GM21367 (cell line): ENCODE data around the gene FRMD5.

Experiments used
- ATAC-seq: cut with Tn5 transposase; IDR thresholded peaks from one replicate; pipeline ENCODE4 v1.9.1; 2021; ENCODE audit not compliant: unreplicated experiment

Gene FRMD5

GRCh38 chr15:43901495-43901894 lies 293.6 kb downstream of the FRMD5 start:
- no peak for ATAC-seq

- no peak for ATAC-seq
These were observed 294.1 kb downstream of the FRMD5 start for GRCh38 chr15:43900996-43901395.

GRCh38 chr15:43899928-43900327 lies 295.1 kb downstream of the FRMD5 start:
- no peak for ATAC-seq

- no peak for ATAC-seq
These were observed 296.2 kb downstream of the FRMD5 start for GRCh38 chr15:43898891-43899290.

- no peak for ATAC-seq
These were observed 298.5 kb downstream of the FRMD5 start for GRCh38 chr15:43896543-43896942.

- ATAC-seq: no peak
These were observed 299.5 kb downstream of the FRMD5 start for GRCh38 chr15:43895586-43895985.

GRCh38 chr15:43893956-43894355 lies 301.1 kb downstream of the FRMD5 start:
- ATAC-seq: no peak

GRCh38 chr15:43889042-43889441 lies 306.0 kb downstream of the FRMD5 start:
- ATAC-seq: no peak

- ATAC-seq: no peak
These were observed 307.2 kb downstream of the FRMD5 start for GRCh38 chr15:43887901-43888300.

GRCh38 chr15:43886558-43886957 lies 308.5 kb downstream of the FRMD5 start:
- no peak for ATAC-seq

GRCh38 chr15:43883571-43883970 lies 311.5 kb downstream of the FRMD5 start:
- ATAC-seq: no peak

- ATAC-seq: no peak
These were observed 313.1 kb downstream of the FRMD5 start for GRCh38 chr15:43881944-43882343.

GRCh38 chr15:43881245-43881644 lies 313.8 kb downstream of the FRMD5 start:
- no peak for ATAC-seq

GRCh38 chr15:43880406-43881194 lies 314.5 kb downstream of the FRMD5 start:
- ATAC-seq: no peak

GRCh38 chr15:43879386-43880355 lies 315.4 kb downstream of the FRMD5 start:
- ATAC-seq: no peak

GRCh38 chr15:43878446-43878845 lies 316.6 kb downstream of the FRMD5 start:
- no peak for ATAC-seq

- no peak for ATAC-seq
These were observed 317.7 kb downstream of the FRMD5 start for GRCh38 chr15:43877371-43877770.

GRCh38 chr15:43876872-43877271 lies 318.2 kb downstream of the FRMD5 start:
- ATAC-seq: no peak

GRCh38 chr15:43873651-43874050 lies 321.4 kb downstream of the FRMD5 start:
- ATAC-seq: no peak

GRCh38 chr15:43872416-43873020 lies 322.6 kb downstream of the FRMD5 start:
- no peak for ATAC-seq

- ATAC-seq: no peak
These were observed 323.2 kb downstream of the FRMD5 start for GRCh38 chr15:43871835-43872234.
